Measurements from ENCODE around the gene UBE2L5. TPM values are rescaled to one million over a fixed set of nuclear protein-coding genes. Genes with fewer than 3 reads are reported as not detected.
A peak's percentile ranks its signal among the peaks of the same experiment; 100 is the strongest.

UBE2L5 gene
- total RNA-seq, 3 donors from 2014 or later (not counting 1 experiment from before 2014, with no cell fraction given): not detected

DNA sequence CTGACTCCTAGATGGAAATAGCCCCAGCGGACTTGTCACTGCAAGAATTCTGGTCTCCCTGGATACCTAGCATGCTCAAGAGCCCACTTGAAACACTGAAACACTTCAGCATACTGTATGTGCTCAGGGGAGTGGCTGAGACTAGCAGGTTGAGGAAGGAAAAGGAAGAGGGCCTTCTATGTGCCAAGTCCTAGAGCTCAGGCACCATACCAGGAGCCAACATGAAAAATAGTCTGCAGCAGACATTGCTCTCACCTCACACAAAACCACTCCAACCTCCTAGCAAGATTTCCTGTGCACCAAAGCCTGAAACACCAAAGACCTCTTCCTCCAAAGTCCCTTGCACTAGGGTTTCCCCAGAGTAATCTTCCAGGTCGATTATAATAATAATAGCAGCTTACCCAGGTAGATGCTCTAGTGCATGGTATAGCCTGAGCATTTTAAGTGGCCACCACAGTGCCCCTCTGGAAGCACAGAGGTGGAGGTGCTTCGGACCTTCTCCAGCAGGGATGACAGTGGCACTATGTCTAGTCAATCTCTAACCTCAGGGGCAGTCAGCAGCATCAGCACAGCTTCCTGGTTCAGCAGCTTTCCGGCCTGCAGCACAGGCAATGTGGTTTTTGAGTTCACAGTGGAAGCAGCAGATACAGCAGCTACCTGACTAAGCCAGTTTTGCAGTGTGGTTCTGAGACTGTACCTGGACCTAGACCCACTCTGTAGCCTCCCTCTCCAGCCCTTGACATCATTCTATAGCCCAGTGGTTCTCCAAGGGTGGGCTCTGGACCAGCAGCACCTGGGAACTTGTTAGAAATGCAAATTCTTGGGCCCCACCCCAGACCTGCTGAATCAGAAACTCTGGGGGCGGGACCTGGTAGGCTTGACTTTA lies 45.6 kb upstream of the UBE2L5 start:
- no peaks in the 10 kb centered on the region for H3K27me3 ChIP-seq (ENCODE audit: control insufficient read depth, insufficient read depth, low read length)
- H3K4me1 ChIP-seq (ENCODE audit: control insufficient read depth, insufficient read depth, low read length): peaks cover 59% of the 10 kb centered on the region
- no peaks in the 10 kb centered on the region for H3K36me3 ChIP-seq (ENCODE audit: control insufficient read depth, insufficient read depth, low read length)
- no peaks in the 10 kb centered on the region for H3K36me3 Mint-ChIP-seq
- no peaks in the 10 kb centered on the region for H3K27me3 Mint-ChIP-seq (ENCODE audit: low read depth in 2 of 2)
- H3K9me3 Mint-ChIP-seq: no peaks in the 10 kb centered on the region
- H3K27ac ChIP-seq (ENCODE audit: low read length): peak overlapping the region; percentile 56
- ATAC-seq (peak; percentile 66 to 80 (median 76)), DNase-seq (peak; percentile 47 to 86)
- H3K4me3 Mint-ChIP-seq: peak overlapping the region; percentile 84
- 14% methylated on average over 5 of the region's 5 CpGs for WGBS (ENCODE audit: insufficient coverage)
- no peaks in the 10 kb centered on the region for H3K9me3 ChIP-seq (ENCODE audit: control insufficient read depth, insufficient read depth, low read length)
- TF ChIP-seq, protein P1, sequence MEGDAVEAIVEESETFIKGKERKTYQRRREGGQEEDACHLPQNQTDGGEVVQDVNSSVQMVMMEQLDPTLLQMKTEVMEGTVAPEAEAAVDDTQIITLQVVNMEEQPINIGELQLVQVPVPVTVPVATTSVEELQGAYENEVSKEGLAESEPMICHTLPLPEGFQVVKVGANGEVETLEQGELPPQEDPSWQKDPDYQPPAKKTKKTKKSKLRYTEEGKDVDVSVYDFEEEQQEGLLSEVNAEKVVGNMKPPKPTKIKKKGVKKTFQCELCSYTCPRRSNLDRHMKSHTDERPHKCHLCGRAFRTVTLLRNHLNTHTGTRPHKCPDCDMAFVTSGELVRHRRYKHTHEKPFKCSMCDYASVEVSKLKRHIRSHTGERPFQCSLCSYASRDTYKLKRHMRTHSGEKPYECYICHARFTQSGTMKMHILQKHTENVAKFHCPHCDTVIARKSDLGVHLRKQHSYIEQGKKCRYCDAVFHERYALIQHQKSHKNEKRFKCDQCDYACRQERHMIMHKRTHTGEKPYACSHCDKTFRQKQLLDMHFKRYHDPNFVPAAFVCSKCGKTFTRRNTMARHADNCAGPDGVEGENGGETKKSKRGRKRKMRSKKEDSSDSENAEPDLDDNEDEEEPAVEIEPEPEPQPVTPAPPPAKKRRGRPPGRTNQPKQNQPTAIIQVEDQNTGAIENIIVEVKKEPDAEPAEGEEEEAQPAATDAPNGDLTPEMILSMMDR (IDR thresholded peaks at IDR 0.05): no peak
- intact Hi-C loops (cut with micrococcal nuclease): loop anchor here (1.0 to 10.0 kb wide), 5 partner anchors 18 to 488 kb away; partner anchors contain the start of genes HMGB1 and UBE2L5
- peaks cover 58 to 67% of the 10 kb centered on the region in 2 donors for H3K4me1 Mint-ChIP-seq
- peak overlapping the region; percentile 26 for H3K4me3 ChIP-seq (ENCODE audit: low read length)
- peak overlapping the region; percentile 84 to 98 for H3K27ac Mint-ChIP-seq

DNA sequence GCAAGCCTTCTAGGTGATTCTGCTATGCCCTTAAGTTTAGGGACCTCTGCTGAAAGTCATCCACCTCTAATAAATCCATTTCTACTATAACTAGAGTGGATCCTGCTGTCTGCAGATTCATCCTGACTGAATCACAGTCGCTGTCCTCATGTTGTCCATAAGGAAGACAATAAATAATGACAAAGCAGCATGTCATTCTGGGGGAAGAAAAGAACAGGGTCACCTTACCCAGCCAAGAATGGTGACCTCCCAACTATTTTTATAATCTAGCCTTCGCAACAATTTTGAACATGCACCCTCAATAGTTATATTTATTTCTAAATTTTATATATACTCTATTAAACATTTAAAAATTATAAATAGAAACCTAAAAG lies 45.0 kb upstream of the UBE2L5 start:
- peaks cover 52 to 61% of the 10 kb centered on the region in 2 donors for H3K4me1 Mint-ChIP-seq
- WGBS (ENCODE audit: insufficient coverage): no CpG with 5 or more reads among the region's 2 CpGs
- H3K36me3 Mint-ChIP-seq: no peaks in the 10 kb centered on the region
- no peaks in the 10 kb centered on the region for H3K27me3 Mint-ChIP-seq (ENCODE audit: low read depth in 2 of 2)
- TF ChIP-seq, protein P1 (IDR thresholded peaks at IDR 0.05): no peak
- Histone ChIP-seq H3K27me3 (ENCODE audit: control insufficient read depth, insufficient read depth, low read length) (no peaks in the 10 kb centered on the region), H3K4me1 (ENCODE audit: control insufficient read depth, insufficient read depth, low read length) (peaks cover 54% of the 10 kb centered on the region), H3K36me3 (ENCODE audit: control insufficient read depth, insufficient read depth, low read length) (no peaks in the 10 kb centered on the region), H3K9me3 (ENCODE audit: control insufficient read depth, insufficient read depth, low read length) (no peaks in the 10 kb centered on the region), H3K4me3 (ENCODE audit: low read length) (no peak overlapping the region), H3K27ac (ENCODE audit: low read length) (peak overlapping the region; percentile 56)
- peak overlapping the region; percentile 84 for H3K4me3 Mint-ChIP-seq
- DNase-seq (no peak), ATAC-seq (no peak)
- peak overlapping the region; percentile 84 to 98 for H3K27ac Mint-ChIP-seq
- intact Hi-C loops (cut with micrococcal nuclease): loop anchor here (2.0 to 10.0 kb wide), 4 partner anchors 18 to 488 kb away; partner anchors contain the start of genes HMGB1 and UBE2L5
- H3K9me3 Mint-ChIP-seq: no peaks in the 10 kb centered on the region

DNA sequence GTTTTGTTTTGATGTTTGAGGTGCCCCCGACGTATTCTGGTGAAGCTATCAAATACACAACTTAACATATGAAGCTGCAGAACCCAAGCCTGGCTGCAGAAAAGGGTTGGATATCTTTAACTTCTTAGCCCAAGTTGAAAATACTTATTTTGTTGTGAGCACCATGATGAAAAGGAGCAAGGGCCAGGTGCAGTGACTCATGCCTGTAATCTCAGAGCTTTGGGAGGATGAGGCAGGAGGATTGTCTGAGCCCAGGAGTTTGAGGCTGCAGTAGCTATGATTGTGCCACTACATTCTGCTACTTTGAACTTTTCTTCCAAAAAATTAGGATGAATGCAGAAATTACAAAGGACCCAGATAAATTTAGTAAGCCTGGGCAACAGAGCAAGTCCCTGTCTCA lies 44.1 kb upstream of the UBE2L5 start:
- ATAC-seq: no peak
- 100% methylated on average over 1 of the region's 2 CpGs for WGBS (ENCODE audit: insufficient coverage)
- no peak overlapping the region for H3K4me3 Mint-ChIP-seq
- H3K36me3 Mint-ChIP-seq: no peaks in the 10 kb centered on the region
- TF ChIP-seq, protein P1 (IDR thresholded peaks at IDR 0.05): no peak
- intact Hi-C loops (cut with micrococcal nuclease): loop anchor here (10.0 kb wide), 1 partner anchor 487 kb away; no protein-coding TSS in a partner anchor
- no peaks in the 10 kb centered on the region for H3K27me3 Mint-ChIP-seq (ENCODE audit: low read depth in 2 of 2)
- H3K9me3 ChIP-seq (ENCODE audit: control insufficient read depth, insufficient read depth, low read length): no peaks in the 10 kb centered on the region
- peak overlapping the region in 1 of 2 donors; percentile 44 for H3K27ac Mint-ChIP-seq
- H3K4me3 ChIP-seq (ENCODE audit: low read length): no peak overlapping the region
- H3K36me3 ChIP-seq (ENCODE audit: control insufficient read depth, insufficient read depth, low read length): no peaks in the 10 kb centered on the region
- H3K9me3 Mint-ChIP-seq: no peaks in the 10 kb centered on the region
- peaks cover 49% of the 10 kb centered on the region for H3K4me1 ChIP-seq (ENCODE audit: control insufficient read depth, insufficient read depth, low read length)
- H3K27me3 ChIP-seq (ENCODE audit: control insufficient read depth, insufficient read depth, low read length): no peaks in the 10 kb centered on the region
- peaks cover 43 to 52% of the 10 kb centered on the region in 2 donors for H3K4me1 Mint-ChIP-seq
- DNase-seq: no peak
- no peak overlapping the region for H3K27ac ChIP-seq (ENCODE audit: low read length)

All from natural killer cell (primary cell).